SK-N-SH (cell line): ENCODE data around the gene NPRL2.

Source experiments
- MEF2A ChIP-seq: IDR thresholded peaks from 2 replicates; pipeline ENCODE4 v1.4.0; 2012; ENCODE audit warnings: low read depth, borderline replicate concordance
- POLR2AphosphoS5 ChIP-seq: IDR thresholded peaks from 2 replicates; pipeline ENCODE4 v1.6.1; 2012; ENCODE audit warnings: low read depth, low read length
- SMC3 ChIP-seq: IDR thresholded peaks from 2 replicates; pipeline ENCODE4 v1.6.1; 2012; ENCODE audit warnings: low read depth, low read length, improper control_type of control experiment
- TCF12 ChIP-seq: IDR thresholded peaks from 2 replicates; pipeline ENCODE4 v1.4.0; 2012
- TF ChIP-seq, protein P1 (sequence below): fragments of 200-600 bp; sonication (generic); IDR thresholded peaks from 2 replicates; pipeline ENCODE4 v1.6.1; 2017; ENCODE audit warnings: antibody characterized with exemption, mild to moderate bottlenecking, moderate library complexity
- TF ChIP-seq, protein P2 (sequence below): IDR thresholded peaks from 2 replicates; pipeline ENCODE4 v1.4.0; 2012; ENCODE audit warnings: low read depth

DNA sequence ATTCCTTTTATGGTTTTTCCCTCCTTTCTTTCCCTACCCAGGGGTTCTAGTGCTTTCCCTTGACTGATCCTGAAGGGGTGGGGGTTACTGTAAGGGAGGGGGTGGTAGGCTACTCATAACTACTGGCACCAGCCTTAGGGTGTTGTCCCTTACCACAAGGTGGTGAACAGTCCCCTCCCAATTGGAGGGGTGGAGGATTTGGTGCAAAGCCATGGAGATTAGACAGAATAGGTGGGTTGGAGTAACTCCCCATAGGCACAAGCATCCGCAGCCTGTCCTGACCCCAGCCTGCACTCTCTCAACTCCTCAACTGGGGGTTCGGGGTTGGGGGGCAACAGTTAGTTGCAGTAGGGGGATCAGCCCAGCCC is 25.5 kb downstream of the NPRL2 start:
- TF ChIP-seq TCF12 (no peak), POLR2AphosphoS5 (no peak), MEF2A (no peak), SMC3 (no peak)
- TF ChIP-seq, protein P1, sequence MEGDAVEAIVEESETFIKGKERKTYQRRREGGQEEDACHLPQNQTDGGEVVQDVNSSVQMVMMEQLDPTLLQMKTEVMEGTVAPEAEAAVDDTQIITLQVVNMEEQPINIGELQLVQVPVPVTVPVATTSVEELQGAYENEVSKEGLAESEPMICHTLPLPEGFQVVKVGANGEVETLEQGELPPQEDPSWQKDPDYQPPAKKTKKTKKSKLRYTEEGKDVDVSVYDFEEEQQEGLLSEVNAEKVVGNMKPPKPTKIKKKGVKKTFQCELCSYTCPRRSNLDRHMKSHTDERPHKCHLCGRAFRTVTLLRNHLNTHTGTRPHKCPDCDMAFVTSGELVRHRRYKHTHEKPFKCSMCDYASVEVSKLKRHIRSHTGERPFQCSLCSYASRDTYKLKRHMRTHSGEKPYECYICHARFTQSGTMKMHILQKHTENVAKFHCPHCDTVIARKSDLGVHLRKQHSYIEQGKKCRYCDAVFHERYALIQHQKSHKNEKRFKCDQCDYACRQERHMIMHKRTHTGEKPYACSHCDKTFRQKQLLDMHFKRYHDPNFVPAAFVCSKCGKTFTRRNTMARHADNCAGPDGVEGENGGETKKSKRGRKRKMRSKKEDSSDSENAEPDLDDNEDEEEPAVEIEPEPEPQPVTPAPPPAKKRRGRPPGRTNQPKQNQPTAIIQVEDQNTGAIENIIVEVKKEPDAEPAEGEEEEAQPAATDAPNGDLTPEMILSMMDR: no peak
- TF ChIP-seq, protein P2, sequence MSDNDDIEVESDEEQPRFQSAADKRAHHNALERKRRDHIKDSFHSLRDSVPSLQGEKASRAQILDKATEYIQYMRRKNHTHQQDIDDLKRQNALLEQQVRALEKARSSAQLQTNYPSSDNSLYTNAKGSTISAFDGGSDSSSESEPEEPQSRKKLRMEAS: no peak
